Skeletal muscle satellite cell (primary cell): ENCODE measurements around the gene CNOT6.
A peak's percentile ranks its signal among the peaks of the same experiment; 100 is the strongest.

Source experiments
- H3K27me3 ChIP-seq: 2 replicates; pipeline ENCODE4 v1.7.0; 2013; ENCODE audit warnings: low read length; ENCODE audit not compliant: control insufficient read depth, insufficient read depth
- H3K36me3 ChIP-seq: 2 replicates; pipeline ENCODE4 v1.7.0; 2013; ENCODE audit warnings: mild to moderate bottlenecking, control low read depth, low read length; ENCODE audit not compliant: insufficient read depth
- H3K4me1 ChIP-seq: 2 replicates; pipeline ENCODE4 v1.7.0; 2013; ENCODE audit warnings: low read length; ENCODE audit not compliant: control insufficient read depth, insufficient read depth
- H3K4me2 ChIP-seq: 2 replicates; pipeline ENCODE4 v1.7.0; 2013; ENCODE audit warnings: mild to moderate bottlenecking, low read length
- H3K4me3 ChIP-seq: 2 replicates; pipeline ENCODE4 v1.7.0; 2013; ENCODE audit warnings: low read length
- H3K9ac ChIP-seq: 2 replicates; pipeline ENCODE4 v1.7.0; 2013; ENCODE audit warnings: mild to moderate bottlenecking, low read depth, low read length, moderate library complexity
- H3K9me3 ChIP-seq: replicated peaks from 2 replicates; pipeline ENCODE4 v1.7.0; 2013; ENCODE audit warnings: mild to moderate bottlenecking, control low read depth, low read length

CNOT6 gene

DNA sequence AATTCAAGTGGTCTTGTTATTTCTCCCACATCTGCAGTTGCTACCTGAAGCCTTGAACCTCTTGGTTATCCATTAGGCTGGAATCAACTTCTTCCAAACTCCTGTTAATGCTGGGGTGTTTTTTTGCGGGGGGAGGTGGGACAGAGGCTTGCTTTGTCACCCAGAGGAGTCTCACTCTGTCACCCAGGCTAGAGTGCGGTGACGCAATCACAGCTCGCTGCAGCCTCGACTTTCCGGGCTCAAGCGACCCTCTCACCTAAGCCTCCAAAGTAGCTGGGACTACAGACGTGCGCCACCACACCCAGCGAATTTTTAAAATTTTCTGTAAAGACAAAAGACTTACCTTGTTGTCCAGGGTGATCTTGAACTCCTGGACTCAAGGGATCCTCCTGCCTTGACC lies 92.7 kb downstream of the CNOT6 start:
- no peak overlapping the region for H3K9ac ChIP-seq
- H3K9me3 ChIP-seq = no peaks in the 10 kb centered on the region
- H3K27me3 ChIP-seq = peaks cover 30% of the 10 kb centered on the region
- no peak overlapping the region for H3K4me2 ChIP-seq
- H3K4me3 ChIP-seq = no peak overlapping the region
- no peaks in the 10 kb centered on the region for H3K36me3 ChIP-seq
- peaks cover 8% of the 10 kb centered on the region for H3K4me1 ChIP-seq

DNA sequence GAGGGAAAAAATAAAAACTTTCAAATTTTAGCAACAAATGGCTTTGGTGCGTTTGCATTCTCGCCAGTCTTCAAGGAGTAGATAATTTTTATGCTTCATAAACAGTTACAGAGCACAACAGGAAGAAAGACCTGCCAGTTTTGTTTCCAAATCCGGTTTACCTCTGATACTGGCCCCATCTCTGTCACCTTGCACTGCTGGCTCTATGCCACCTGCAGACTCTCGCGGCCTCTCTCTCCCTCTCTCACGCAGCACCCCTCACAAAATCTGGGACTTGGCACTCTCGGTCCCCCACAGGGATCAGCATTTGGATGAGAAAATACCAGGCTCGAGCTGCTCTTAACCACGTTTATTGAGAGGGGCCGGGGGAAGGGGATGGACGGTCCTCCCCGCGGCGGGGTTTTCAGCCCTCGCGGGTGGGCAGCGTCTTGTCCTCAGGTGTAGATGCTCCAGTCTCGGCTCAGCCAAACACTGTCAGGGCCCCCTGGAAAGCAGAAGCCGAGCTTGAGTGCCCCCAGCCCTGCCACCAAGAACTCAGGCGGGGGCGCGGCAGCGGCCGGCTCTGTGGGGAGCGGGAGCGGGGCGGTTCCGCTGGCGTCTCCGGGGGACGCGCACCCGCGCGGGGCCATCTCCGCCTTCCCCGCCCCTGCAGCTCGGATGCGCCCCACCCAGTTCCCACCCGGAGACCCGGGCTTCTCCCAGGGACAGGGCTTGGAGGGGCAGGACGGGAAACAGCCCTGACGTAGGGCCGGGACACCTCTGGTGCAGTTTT lies 95.8 kb downstream of the CNOT6 start:
- peaks cover 52% of the 10 kb centered on the region for H3K27me3 ChIP-seq
- no peak overlapping the region for H3K9ac ChIP-seq
- no peaks in the 10 kb centered on the region for H3K36me3 ChIP-seq
- H3K9me3 ChIP-seq = no peaks in the 10 kb centered on the region
- H3K4me3 ChIP-seq = no peak overlapping the region
- H3K4me1 ChIP-seq = peaks cover 8% of the 10 kb centered on the region
- H3K4me2 ChIP-seq = peak overlapping the region; percentile 26

DNA sequence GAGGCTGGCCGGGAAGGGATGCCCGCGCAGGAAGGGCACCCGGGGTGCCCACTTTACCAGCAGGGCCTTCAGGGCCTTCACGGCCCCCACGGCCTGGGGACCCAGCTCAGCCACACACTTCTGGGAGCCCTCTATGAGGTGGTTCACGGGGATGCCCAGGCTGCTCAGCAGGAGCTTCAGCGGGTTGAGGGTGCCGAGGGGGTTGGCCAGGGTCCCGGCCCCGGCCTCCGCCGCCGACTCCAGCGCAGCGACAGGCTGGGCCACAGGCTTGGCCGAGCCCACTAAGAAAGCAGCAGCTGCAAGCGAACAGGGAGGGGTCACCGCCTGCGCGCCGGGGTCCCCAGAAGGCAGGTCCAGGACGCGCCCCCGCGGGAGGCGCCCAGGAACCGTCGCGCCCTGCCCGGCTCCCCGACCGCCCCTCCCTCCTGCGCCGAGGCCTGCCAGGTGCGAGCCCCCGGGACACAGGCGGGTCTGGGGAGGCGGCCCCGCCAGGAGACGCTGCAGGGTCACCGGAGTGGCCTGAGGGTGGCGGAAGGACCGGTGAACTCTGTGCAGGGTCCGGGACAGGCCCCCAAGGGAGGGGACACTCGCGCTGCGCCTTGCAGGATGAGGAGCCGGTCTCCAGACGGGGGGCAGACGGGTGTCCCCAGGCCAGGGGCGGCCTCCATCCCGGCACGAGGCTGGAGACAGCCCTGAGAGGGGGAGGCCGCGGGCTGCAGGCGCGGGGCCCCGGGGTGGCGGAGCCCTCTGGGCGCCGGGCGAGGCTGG lies 96.5 kb downstream of the CNOT6 start:
- H3K4me3 ChIP-seq = peak overlapping the region; percentile 39

DNA sequence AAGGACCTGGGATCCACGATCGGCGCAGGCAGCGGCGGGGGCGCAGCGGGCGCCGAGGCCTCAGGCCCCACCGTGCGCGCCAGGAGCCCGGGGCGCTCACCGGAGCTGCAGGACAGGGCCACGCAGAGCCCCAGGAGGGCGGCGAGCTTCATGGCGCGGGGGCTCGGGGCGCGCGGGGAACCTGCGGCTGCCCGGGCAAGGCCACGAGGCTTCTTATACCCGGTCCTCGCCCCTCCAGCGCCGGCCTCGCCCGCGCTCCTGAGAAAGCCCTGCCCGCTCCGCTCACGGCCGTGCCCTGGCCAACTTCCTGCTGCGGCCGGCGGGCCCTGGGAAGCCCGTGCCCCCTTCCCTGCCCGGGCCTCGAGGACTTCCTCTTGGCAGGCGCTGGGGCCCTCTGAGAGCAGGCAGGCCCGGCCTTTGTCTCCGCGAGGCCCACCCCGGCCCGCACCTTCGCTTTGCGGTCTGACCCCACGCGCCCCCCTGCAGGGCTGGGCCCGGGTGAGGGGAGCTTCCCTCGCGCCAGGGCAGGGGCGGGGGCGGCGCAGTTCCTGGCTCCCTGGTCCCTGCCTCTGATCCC lies 97.2 kb downstream of the CNOT6 start, which contains the start of gene SCGB3A1:
SCGB3A1 (minus strand) TSS at position 189 of the 577 bp plus-strand sequence; CDS start at position 152, 37 bp downstream.
- Histone ChIP-seq H3K27me3 (peaks cover 52% of the 10 kb centered on the region), H3K9ac (no peak within 1 kb of the TSS), H3K4me3 (peak within 1 kb of the TSS; percentile 39), H3K4me1 (peaks cover 8% of the 10 kb centered on the region), H3K36me3 (no peaks in the 10 kb centered on the region), H3K9me3 (no peaks in the 10 kb centered on the region), H3K4me2 (peak within 1 kb of the TSS; percentile 26)

More for the DNA sequence above, 96.5 kb downstream of the CNOT6 start:
- peaks cover 8% of the 10 kb centered on the region for H3K4me1 ChIP-seq
- H3K9me3 ChIP-seq = no peaks in the 10 kb centered on the region
- peak overlapping the region; percentile 26 for H3K4me2 ChIP-seq
- H3K27me3 ChIP-seq = peaks cover 52% of the 10 kb centered on the region
- H3K9ac ChIP-seq = no peak overlapping the region
- H3K36me3 ChIP-seq = no peaks in the 10 kb centered on the region

DNA sequence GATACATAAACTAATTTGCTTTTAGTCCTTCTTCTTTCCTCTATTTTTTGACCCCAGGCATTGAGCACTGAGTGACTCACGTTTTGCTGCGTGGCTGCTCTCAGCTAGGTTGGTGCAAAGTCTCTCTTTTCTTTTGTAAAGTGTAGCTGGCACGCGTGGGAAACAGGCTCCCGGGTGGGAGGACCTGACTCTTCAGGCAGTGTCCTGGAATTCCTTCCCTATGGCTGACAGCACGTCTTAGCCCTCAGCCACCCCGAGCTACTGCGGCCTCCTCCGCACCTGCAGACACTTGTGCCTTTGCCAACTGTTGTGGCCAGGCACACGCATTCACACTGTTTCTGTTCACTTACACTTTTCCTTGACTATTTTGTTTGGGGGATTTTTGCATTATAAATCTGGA lies 98.0 kb downstream of the CNOT6 start:
- Histone ChIP-seq H3K9me3 (no peaks in the 10 kb centered on the region), H3K27me3 (peaks cover 52% of the 10 kb centered on the region), H3K4me3 (no peak overlapping the region), H3K36me3 (no peaks in the 10 kb centered on the region), H3K4me1 (peaks cover 8% of the 10 kb centered on the region), H3K9ac (no peak overlapping the region), H3K4me2 (no peak overlapping the region)

DNA sequence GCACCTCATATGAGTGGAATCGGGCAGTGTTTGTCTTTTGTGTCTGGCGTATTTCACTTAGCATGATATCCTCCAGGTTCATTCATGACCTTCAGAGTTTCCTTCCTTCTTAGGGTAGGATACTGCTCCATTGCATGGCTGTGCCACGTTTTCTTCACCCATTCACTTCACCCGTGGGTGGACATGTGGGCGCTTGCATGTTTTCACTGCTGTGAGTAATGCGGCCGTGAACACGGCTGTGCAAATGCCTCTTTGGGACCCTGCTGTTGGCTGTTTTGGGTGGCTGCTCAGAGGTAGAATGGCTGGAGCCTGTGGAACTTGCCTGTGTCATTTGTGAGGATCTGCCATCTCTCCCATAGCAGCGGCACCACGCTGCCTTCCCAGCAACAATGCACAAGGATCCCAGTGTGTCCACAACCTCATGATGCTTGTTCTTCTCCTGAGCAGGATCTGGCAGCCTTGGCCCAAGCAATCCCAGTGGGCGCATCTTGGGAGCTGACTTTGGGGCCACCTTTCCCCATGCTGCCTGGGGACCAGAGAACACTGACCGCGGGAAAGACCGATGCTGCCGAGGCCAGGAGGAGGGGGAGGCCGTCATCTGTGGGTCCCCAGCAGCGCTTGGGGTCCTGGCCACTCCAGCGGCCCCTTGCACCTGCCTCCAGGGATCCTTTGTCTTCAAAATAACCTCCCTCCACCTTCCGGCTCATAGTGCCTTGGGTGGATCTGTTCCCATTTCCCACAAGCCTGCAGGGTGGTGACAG lies 99.4 kb downstream of the CNOT6 start:
- Histone ChIP-seq H3K9ac (no peak overlapping the region), H3K4me1 (peaks cover 8% of the 10 kb centered on the region), H3K9me3 (no peaks in the 10 kb centered on the region), H3K36me3 (no peaks in the 10 kb centered on the region), H3K4me2 (no peak overlapping the region), H3K4me3 (no peak overlapping the region), H3K27me3 (peaks cover 50% of the 10 kb centered on the region)

DNA sequence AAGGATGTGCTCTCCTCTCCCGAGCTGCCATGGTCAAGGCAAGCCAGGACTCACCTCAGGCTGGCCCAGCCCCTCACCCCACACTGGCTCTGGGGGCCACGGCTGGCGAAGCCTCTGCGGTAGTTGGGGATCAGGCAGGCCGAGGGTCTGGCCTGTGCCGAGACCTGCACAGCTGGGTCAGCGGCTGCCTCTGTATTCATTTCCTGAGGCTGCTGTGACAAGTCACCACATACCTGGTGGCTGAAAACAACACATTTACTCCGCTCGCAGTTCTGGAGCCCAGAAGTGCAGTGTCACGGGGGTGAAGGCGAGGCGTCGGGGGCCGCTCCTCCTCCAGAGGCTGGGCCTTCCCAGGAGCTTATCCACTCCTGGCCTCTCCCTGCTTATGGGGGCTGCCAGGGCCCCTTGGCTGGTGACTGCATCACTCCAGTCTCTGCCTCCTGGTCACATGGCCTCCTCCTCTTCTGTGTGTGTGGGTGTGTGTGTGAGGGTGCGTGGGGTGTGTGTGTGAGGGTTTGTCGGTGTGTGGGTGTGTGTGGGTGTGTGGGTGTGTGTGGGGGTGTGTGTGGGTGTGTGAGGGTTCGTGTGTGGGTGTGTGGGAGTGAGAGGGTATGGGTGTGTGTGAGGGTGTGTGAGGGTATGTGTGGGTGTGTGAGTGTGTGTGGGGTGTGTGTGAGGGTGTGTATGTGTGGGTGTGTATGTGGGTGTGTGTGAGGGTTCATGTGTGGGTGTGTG lies 100.3 kb downstream of the CNOT6 start:
- no peaks in the 10 kb centered on the region for H3K36me3 ChIP-seq
- no peak overlapping the region for H3K9ac ChIP-seq
- H3K4me3 ChIP-seq = no peak overlapping the region
- no peak overlapping the region for H3K4me2 ChIP-seq
- peaks cover 8% of the 10 kb centered on the region for H3K4me1 ChIP-seq
- H3K27me3 ChIP-seq = peaks cover 48% of the 10 kb centered on the region
- no peaks in the 10 kb centered on the region for H3K9me3 ChIP-seq

DNA sequence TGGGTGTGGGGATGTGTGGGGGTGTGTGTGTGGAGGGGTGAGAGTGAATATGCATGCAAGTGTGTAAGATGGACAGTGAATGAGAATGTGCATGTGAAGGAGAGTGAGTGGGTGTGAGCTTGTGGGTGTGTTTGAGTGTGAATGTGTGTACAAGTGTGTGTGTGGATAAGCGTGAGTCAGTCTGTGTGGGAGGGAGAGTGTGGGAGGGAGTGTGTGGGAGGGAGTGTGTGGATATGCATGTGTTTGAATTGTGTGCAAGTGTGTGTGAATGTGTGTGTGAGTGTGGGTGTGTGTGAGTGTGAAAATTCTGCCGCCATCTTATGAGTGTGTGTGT lies 100.8 kb downstream of the CNOT6 start:
- Histone ChIP-seq H3K36me3 (no peaks in the 10 kb centered on the region), H3K4me2 (no peak overlapping the region), H3K4me3 (no peak overlapping the region), H3K4me1 (peaks cover 8% of the 10 kb centered on the region), H3K27me3 (peaks cover 43% of the 10 kb centered on the region), H3K9ac (no peak overlapping the region), H3K9me3 (no peaks in the 10 kb centered on the region)

DNA sequence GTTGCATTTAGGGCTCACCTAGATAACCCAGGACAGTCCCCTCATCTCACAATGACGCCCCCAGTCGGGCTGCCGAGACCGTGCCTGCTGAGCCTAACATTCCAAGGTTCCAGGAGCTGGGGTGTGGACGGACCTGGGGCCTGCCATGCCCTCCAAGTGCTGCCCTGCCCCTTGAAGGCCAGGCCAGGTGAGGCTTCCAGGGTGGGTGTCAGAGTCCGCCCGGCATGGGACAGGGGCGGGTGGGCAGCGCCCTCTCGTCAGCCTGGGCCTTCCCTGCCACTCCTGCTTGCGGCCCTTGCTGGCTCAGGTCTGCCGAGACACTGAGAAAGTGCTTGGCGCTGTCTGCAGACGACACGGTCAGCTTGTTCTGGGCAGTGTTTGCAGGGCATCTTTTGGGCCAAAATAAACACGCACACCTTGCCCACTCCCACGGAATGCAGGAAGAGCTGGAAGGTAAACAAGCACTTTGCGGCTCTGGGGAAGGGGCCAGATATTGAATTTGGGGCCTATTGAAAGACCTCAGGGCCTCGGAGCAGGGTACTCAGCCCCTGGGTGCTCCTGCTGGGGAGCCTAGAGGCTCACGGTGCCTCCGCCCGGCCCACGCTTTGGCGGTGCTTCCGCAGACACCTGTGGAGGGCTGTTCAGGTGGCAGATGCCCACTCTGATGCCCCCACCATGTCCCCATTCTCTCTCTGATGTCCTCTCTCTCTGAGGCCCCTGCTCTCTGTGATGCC lies 101.4 kb downstream of the CNOT6 start:
- no peak overlapping the region for H3K4me3 ChIP-seq
- H3K27me3 ChIP-seq = peaks cover 37% of the 10 kb centered on the region

DNA sequence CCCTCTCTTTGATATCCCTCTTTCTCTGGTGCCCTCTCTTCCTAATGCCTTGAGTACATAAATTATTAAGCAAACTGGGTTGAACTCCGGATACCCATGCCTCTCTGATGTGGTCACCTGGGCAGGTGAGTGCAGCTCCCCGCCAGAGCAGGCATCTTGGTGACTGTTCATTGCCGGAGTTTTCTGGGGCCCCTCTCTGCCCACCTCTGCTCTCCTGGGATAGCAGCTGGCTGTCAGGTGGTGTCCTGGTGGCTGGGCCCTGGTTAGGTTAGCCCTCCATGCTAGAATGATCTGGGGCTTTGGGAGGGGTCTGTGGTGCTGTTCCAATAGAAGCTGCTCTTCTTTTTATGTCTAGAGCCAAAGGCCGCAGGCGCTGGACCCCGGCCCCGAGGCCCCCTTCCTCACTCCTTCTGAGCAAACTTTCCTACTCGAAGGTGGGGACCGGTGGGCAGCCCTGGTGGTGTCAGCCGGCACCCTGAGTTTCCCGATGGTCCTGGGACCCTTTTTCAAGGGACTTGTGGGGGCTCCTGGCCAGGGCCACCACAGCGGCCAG lies 102.0 kb downstream of the CNOT6 start:
- H3K36me3 ChIP-seq = no peaks in the 10 kb centered on the region
- H3K9me3 ChIP-seq = no peaks in the 10 kb centered on the region
- H3K4me1 ChIP-seq = peaks cover 2% of the 10 kb centered on the region
- no peak overlapping the region for H3K9ac ChIP-seq
- H3K27me3 ChIP-seq = peaks cover 31% of the 10 kb centered on the region
- H3K4me2 ChIP-seq = no peak overlapping the region
- no peak overlapping the region for H3K4me3 ChIP-seq

More for the DNA sequence above, 101.4 kb downstream of the CNOT6 start:
- Histone ChIP-seq H3K4me2 (no peak overlapping the region), H3K4me1 (peaks cover 8% of the 10 kb centered on the region), H3K9me3 (no peaks in the 10 kb centered on the region), H3K36me3 (no peaks in the 10 kb centered on the region), H3K9ac (no peak overlapping the region)
